GM12891 (cell line): ENCODE measurements around the gene JAZF1.
A peak's percentile ranks its signal among the peaks of the same experiment; 100 is the strongest.

Experiments
- DNase-seq: peaks from one replicate; pipeline ENCODE4 v3.0.0; 2011; ENCODE audit warnings: low spot score; ENCODE audit not compliant: insufficient read length
- FAIRE-seq: peaks from 2 replicates; lab custom pipeline; 2011; peaks lifted over from hg19 to GRCh38; lab: Jason Lieb, UNC
- PAX5 ChIP-seq: IDR thresholded peaks from 2 replicates; pipeline ENCODE4 v1.6.1; 2011; ENCODE audit warnings: low read length, moderate library complexity, mild to moderate bottlenecking; ENCODE audit not compliant: insufficient read depth, severe bottlenecking
- POLR2A ChIP-seq: IDR thresholded peaks from 2 replicates; pipeline ENCODE4 v1.6.1; 2011; ENCODE audit warnings: low read depth, low read length, control low read depth
- POLR2AphosphoS5 ChIP-seq: IDR thresholded peaks from 2 replicates; pipeline ENCODE4 v1.6.1; 2011; ENCODE audit warnings: low read depth, low read length, control low read depth
- POU2F2 ChIP-seq: IDR thresholded peaks from 2 replicates; pipeline ENCODE4 v1.6.1; 2011; ENCODE audit warnings: low read depth, mild to moderate bottlenecking, control low read depth, low read length, moderate library complexity
- SPI1 ChIP-seq: IDR thresholded peaks from 2 replicates; pipeline ENCODE4 v1.6.1; 2011; ENCODE audit warnings: low read depth, low read length, control low read depth
- TAF1 ChIP-seq: IDR thresholded peaks from 2 replicates; pipeline ENCODE4 v1.6.1; 2011; ENCODE audit warnings: low read depth, low read length, control low read depth

JAZF1 gene

GRCh38 chr7:27804139-27804538, 376.5 kb downstream of the JAZF1 start:
- DNase-seq (no peak), FAIRE-seq (peak; percentile 23)
- TF ChIP-seq POLR2A (no peak), PAX5 (no peak), TAF1 (no peak), SPI1 (no peak), POLR2AphosphoS5 (no peak), POU2F2 (no peak)

GRCh38 chr7:27802999-27803398, 377.6 kb downstream of the JAZF1 start:
- FAIRE-seq: no peak
- DNase-seq: no peak
- TF ChIP-seq SPI1: no peak

GRCh38 chr7:27799212-27799611, 381.4 kb downstream of the JAZF1 start:
- TF ChIP-seq SPI1 (no peak), POU2F2 (no peak), TAF1 (no peak), PAX5 (no peak), POLR2A (no peak), POLR2AphosphoS5 (no peak)
- no peak for FAIRE-seq
- no peak for DNase-seq

- FAIRE-seq: no peak
- TF ChIP-seq SPI1 (no peak), POLR2A (no peak), TAF1 (no peak), POLR2AphosphoS5 (no peak)
- DNase-seq: no peak
Observed at GRCh38 chr7:27795977-27796376, 384.6 kb downstream of the JAZF1 start.

- no peak for FAIRE-seq
- DNase-seq: no peak
- TF ChIP-seq PAX5 (no peak), TAF1 (no peak)
Observed at GRCh38 chr7:27793780-27794179, 386.8 kb downstream of the JAZF1 start.

GRCh38 chr7:27788437-27788836, 392.2 kb downstream of the JAZF1 start:
- DNase-seq: no peak
- FAIRE-seq: no peak

GRCh38 chr7:27784399-27785053, 396.1 kb downstream of the JAZF1 start:
- FAIRE-seq (no peak), DNase-seq (no peak)
- TF ChIP-seq POLR2AphosphoS5: no peak
- TF ChIP-seq PAX5: no peak
- no peak for TF ChIP-seq POLR2A
- TF ChIP-seq SPI1: no peak
- no peak for TF ChIP-seq POU2F2
- no peak for TF ChIP-seq TAF1

More at GRCh38 chr7:27788437-27788836, 392.2 kb downstream of the JAZF1 start:
- TF ChIP-seq PAX5 (no peak), POU2F2 (no peak), POLR2AphosphoS5 (no peak), TAF1 (no peak), POLR2A (no peak), SPI1 (no peak)

GRCh38 chr7:27782849-27783248, 397.7 kb downstream of the JAZF1 start:
- no peak for TF ChIP-seq PAX5
- TF ChIP-seq SPI1: no peak
- no peak for TF ChIP-seq POLR2AphosphoS5
- no peak for TF ChIP-seq POU2F2
- no peak for TF ChIP-seq POLR2A
- TF ChIP-seq TAF1: no peak
- no peak for FAIRE-seq
- DNase-seq: no peak

GRCh38 chr7:27781188-27781587, 399.4 kb downstream of the JAZF1 start:
- peak; percentile 9 for FAIRE-seq
- DNase-seq: no peak
- no peak for TF ChIP-seq POU2F2
- TF ChIP-seq PAX5: no peak
- TF ChIP-seq SPI1: no peak
- no peak for TF ChIP-seq POLR2A
- TF ChIP-seq TAF1: no peak
- no peak for TF ChIP-seq POLR2AphosphoS5
